Progenitor cell of endocrine pancreas (in vitro differentiated cells): ENCODE results near the gene TCF12. TPM values are rescaled to one million over a fixed set of nuclear protein-coding genes. Genes with fewer than 3 reads are reported as not detected.

ENCODE experiments used
- DNase-seq: peaks from one replicate; pipeline ENCODE4 v3.0.0; 2021; ENCODE audit warnings: low spot score; ENCODE audit not compliant: unreplicated experiment
- H3K27ac Mint-ChIP-seq: 2 replicates; pipeline ENCODE4 v1.8.0; 2021; ENCODE audit warnings: mild to moderate bottlenecking, moderate library complexity, mixed read lengths
- H3K27me3 Mint-ChIP-seq: 2 replicates; pipeline ENCODE4 v1.8.0; 2021; ENCODE audit warnings: mixed read lengths
- H3K36me3 Mint-ChIP-seq: 2 replicates; pipeline ENCODE4 v1.8.0; 2022; ENCODE audit warnings: mixed read lengths; ENCODE audit not compliant: insufficient read depth
- H3K4me1 Mint-ChIP-seq: 2 replicates; pipeline ENCODE4 v1.8.0; 2021; ENCODE audit warnings: low read depth, mixed read lengths
- H3K4me3 Mint-ChIP-seq: 2 replicates; pipeline ENCODE4 v1.8.0; 2021; ENCODE audit warnings: low read depth, mild to moderate bottlenecking, moderate library complexity, mixed read lengths
- H3K9me3 Mint-ChIP-seq: 2 replicates; pipeline ENCODE4 v1.8.0; 2021; ENCODE audit warnings: low read depth, mixed read lengths
- total RNA-seq: library from RNA; stranded (reverse); gene quantifications from 2 replicates; pipeline ENCODE4 v1.2.1, GENCODE V29; 2021
- TF ChIP-seq, protein P1 (sequence below): fragments of 200-600 bp; sonication (generic); IDR thresholded peaks from one replicate; pipeline ENCODE4 v1.5.0; 2021; ENCODE audit warnings: antibody characterized with exemption, mild to moderate bottlenecking; ENCODE audit not compliant: unreplicated experiment

The TCF12 gene
- total RNA-seq, 1 donor from 2014 or later: 164 TPM

GRCh38 chr15:57064033-57064432, 145.6 kb downstream of the TCF12 start:
- peaks cover 11% of the 10 kb centered on the region for H3K4me1 Mint-ChIP-seq
- DNase-seq: no peak
- H3K27me3 Mint-ChIP-seq: no peaks in the 10 kb centered on the region
- no peak overlapping the region for H3K27ac Mint-ChIP-seq
- TF ChIP-seq, protein P1, sequence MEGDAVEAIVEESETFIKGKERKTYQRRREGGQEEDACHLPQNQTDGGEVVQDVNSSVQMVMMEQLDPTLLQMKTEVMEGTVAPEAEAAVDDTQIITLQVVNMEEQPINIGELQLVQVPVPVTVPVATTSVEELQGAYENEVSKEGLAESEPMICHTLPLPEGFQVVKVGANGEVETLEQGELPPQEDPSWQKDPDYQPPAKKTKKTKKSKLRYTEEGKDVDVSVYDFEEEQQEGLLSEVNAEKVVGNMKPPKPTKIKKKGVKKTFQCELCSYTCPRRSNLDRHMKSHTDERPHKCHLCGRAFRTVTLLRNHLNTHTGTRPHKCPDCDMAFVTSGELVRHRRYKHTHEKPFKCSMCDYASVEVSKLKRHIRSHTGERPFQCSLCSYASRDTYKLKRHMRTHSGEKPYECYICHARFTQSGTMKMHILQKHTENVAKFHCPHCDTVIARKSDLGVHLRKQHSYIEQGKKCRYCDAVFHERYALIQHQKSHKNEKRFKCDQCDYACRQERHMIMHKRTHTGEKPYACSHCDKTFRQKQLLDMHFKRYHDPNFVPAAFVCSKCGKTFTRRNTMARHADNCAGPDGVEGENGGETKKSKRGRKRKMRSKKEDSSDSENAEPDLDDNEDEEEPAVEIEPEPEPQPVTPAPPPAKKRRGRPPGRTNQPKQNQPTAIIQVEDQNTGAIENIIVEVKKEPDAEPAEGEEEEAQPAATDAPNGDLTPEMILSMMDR: no peak
- H3K4me3 Mint-ChIP-seq: no peak overlapping the region
- peaks cover 5% of the 10 kb centered on the region for H3K36me3 Mint-ChIP-seq
- H3K9me3 Mint-ChIP-seq: no peaks in the 10 kb centered on the region

DNA sequence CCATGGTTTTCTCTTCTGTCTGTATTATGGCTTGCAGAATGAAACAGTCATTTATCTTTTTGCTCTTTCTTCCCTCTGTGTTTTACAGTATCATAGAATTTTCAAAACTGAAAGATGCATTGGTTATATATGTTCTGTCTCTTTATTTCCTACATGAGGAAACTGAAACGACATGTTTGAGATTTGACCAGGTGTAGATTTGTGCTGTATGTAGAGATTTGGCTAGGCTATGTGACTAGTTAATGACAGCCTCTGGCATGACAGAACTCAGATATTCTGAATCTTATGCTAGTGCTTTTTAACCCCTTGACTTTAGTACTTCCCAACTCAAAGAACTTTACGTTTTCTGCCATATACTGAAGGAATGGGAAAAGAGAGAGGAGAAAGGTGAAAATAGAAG, 151.0 kb downstream of the TCF12 start:
- no peaks in the 10 kb centered on the region for H3K9me3 Mint-ChIP-seq
- H3K4me1 Mint-ChIP-seq: peaks cover 16% of the 10 kb centered on the region
- no peak for DNase-seq
- no peak overlapping the region for H3K27ac Mint-ChIP-seq
- no peak overlapping the region for H3K4me3 Mint-ChIP-seq
- H3K27me3 Mint-ChIP-seq: no peaks in the 10 kb centered on the region
- TF ChIP-seq, protein P1: no peak
- H3K36me3 Mint-ChIP-seq: peaks cover 2% of the 10 kb centered on the region

- H3K4me3 Mint-ChIP-seq: no peak overlapping the region
- H3K4me1 Mint-ChIP-seq: peaks cover 16% of the 10 kb centered on the region
- TF ChIP-seq, protein P1: no peak
- H3K36me3 Mint-ChIP-seq: no peaks in the 10 kb centered on the region
- no peaks in the 10 kb centered on the region for H3K9me3 Mint-ChIP-seq
- no peak for DNase-seq
- no peak overlapping the region for H3K27ac Mint-ChIP-seq
- no peaks in the 10 kb centered on the region for H3K27me3 Mint-ChIP-seq
Observed at GRCh38 chr15:57070674-57071073, 152.2 kb downstream of the TCF12 start.

DNA sequence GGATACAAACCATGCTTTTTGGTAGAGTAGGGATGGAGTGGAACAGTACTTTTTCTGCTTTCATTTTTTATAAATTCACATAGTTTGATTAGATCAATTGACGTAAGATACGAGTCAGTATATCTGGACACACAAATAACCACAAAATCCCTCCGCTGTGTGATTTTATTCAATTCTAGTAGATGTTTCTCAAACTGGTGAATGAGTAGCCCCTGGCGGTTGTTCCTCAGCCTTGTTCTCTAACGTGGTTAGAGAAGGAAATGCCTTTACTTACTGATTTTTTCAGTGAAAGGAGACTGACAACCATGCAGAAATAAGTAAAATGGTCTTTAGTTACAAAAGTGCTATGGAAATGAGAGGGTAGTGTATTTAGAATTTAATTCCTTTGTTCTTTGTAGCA, 161.0 kb downstream of the TCF12 start:
- Mint-ChIP-seq H3K9me3 (no peaks in the 10 kb centered on the region), H3K4me3 (no peak overlapping the region), H3K36me3 (no peaks in the 10 kb centered on the region), H3K27me3 (no peaks in the 10 kb centered on the region), H3K27ac (no peak overlapping the region), H3K4me1 (peaks cover 16% of the 10 kb centered on the region)
- TF ChIP-seq, protein P1: no peak
- no peak for DNase-seq

DNA sequence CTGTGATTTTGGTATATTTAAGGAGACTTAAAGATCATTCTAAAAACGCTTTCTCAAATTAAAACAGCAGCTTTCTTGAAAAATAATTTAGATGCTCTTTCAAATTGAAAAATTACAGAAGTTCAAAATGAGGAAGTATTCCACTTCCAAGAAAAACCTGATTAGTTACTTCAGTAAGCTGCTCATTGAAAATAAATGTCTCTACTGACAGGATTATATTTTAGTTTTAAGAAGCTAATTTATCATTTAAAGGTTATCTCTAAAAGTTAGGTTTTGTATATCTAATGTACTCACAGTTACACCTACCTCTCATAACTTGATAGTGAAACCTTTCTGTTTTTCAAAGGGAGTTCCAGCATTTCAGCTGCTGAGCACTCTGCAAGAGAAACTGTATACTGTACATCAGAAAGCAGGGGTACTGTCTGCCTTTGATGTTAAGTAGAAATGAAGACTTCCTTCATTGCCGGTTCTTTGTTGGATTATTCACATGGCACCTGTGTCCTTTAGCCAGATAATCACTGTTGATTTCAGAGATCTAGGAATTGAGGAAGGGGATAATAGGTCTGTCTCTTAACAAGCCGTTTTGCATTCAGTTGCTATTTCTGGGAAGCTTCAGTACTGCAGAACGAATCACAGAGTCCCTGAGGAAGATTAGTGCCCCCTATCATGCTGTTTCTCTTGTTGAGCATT, 161.6 kb downstream of the TCF12 start:
- Mint-ChIP-seq H3K4me3 (no peak overlapping the region), H3K27me3 (no peaks in the 10 kb centered on the region), H3K4me1 (peaks cover 18% of the 10 kb centered on the region), H3K27ac (no peak overlapping the region), H3K36me3 (no peaks in the 10 kb centered on the region), H3K9me3 (no peaks in the 10 kb centered on the region)
- no peak for DNase-seq
- TF ChIP-seq, protein P1: no peak
